ENCODE results near the gene USP35.

The USP35 gene

DNA sequence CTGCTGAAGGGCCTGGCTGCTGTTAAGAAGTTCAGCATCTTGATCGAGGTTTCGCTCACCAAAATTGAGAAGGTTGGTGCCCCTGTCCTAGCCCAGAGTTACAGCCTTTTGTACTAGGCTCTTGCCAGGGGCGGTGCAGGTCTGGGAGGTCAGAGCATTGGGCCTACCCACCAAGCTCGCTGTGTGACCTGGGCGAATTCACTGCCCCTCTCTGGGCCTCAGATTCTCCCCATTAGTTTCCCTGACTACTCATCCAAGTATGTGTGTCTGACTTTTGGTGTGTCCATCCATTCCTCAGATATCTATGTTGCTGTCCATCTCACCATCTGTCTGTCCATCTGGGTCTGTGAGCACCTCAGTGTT, 10.9 kb downstream of the USP35 start:
- DNase-seq: no peak

DNA sequence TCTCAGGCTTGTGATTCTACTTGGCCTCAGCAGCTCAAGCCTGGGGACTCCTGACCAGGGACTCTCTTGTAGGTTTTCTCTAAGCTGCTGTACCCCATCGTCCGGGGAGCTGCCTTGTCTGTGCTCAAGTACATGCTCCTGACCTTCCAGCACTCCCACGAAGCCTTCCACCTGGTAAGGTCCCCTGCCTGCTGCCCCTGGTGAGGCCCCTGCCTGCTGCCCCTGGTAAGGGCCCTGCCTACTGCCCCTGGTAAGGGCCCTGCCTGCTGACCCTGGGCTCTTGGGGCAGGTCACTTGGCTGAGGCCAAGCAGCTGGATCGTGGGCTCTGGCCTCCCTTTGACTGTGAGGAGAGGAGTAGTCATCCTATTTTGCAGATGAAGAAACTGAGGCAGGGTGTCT, 11.3 kb downstream of the USP35 start:
- DNase-seq: no peak

DNA sequence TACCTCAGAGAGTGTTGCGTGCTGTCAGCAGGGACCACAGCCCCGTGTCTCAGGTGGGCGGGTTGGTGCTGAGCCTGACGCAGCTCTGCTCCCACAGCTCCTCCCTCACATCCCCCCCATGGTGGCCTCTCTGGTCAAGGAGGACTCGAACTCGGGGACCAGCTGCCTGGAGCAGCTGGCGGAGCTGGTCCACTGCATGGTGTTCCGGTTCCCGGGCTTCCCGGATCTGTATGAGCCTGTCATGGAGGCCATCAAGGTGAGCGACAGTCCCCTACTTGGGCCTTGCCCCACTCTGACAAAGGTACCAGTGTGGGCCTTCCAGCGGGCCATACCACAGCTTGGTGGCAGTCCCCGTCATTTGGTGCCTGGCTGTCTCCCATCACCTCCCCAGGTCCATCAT, 11.8 kb downstream of the USP35 start:
- DNase-seq: no peak

DNA sequence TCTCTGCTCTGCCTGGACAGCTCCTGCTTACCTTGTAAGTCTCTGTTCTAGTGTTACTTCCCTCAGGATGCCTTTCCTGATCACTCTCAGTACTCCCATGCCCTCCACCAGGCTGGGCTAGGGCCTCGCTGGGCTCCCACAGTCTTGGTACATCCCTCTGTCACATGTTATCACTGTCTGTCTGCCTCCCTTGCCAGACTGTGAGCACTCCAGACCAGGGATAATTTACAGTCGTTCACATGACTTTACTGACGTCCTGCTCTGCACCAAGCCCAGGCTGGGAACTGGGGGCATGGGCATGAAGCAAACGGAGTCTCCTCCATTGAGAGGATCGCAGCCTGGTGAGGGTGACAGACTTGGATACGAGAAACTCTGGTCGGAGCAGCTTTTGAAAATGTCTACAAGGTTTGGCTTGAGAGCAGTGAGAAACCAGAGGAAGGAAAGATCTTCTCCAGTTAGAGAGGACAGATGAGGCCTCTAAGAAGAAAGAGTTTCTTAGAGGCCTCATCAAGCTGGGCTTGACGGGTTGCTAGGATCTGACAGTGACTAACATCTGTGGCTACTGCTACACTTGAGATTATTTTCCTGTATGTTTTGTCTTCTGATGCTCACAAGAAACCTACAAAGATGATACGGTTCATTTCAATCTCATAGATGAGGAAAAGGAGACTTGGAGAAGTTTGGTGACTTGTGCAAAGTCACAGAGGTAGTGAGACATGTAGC, 12.5 kb downstream of the USP35 start:
- no peak for DNase-seq

DNA sequence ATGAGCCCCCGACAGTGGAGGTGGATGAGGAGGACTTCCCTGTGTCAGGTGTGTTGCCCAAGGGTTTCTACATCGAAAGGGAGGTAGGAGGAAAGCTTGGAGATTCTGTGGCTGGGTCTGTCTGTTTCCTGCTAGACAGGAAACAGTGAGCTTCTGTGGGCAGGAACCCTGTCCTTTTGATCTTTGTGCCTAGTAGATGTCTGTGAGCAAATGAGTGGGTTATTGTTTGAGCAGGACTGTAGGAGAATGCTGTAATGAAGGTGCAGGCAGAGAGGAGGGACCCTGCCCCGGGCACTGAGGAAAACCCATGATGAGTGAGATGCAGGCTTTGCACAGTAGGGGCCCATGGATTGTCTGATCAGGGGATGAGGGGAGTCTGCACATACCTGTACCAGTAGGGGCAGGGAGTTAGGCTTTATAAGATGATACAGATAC, 14.0 kb downstream of the USP35 start:
- DNase-seq: peak; percentile 49 to 50

- no peak for DNase-seq
These were observed 14.5 kb downstream of the USP35 start for GRCh38 chr11:78203184-78203583.

- no peak for DNase-seq
These were observed 16.5 kb downstream of the USP35 start for GRCh38 chr11:78205256-78205655.

DNA sequence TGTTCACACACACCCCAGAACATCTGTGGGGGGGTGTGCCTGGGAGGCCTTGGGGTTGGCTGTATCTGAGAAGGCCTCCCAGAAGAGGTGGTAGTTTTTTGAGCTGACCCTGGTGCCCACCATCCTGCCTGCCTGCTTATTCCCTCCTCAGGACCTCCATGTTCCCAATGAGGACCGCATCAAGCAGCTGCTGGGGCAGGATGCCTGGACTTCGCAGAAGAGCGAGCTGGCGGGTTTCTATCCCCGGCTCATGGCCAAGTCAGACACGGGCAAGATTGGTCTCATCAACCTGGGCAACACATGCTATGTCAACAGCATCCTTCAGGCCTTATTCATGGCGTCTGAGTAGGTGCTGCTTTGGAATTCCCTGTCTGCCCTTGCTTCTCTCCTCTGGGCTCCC, 17.0 kb downstream of the USP35 start:
- DNase-seq: no peak

DNA sequence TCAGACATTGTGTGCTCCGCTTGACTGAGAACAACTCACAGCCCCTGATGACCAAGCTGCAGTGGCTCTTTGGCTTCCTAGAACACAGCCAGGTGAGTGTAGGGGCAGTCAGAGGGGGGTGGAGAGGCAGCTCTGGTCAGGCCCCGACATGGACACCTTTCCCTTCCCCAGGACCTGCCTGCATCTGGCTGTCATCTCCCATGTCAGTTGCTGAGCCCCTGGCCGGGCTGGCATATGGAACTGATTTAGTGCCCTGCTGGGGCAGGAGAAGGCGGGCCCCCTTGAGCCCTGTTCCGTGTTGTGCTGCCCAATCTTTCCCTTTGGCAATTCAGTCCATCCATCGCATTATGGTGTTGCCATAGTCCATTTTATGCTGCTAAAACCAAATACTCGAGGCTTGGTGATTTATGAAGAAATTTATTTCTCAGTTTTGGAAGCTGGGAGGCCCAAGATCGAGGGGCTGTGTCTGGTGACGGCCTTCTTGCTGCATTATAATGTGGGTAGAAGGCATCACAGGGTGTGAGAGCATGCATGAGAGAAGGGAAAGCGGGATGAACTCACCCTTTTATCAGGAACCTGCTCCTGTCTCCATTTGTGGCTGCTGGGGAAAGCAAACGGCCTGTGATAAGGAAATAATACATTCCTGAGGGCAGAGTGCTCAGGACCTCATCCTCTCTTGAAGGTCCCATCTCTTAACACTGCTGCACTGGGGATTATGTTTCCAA, 19.0 kb downstream of the USP35 start:
- DNase-seq: no peak

DNA sequence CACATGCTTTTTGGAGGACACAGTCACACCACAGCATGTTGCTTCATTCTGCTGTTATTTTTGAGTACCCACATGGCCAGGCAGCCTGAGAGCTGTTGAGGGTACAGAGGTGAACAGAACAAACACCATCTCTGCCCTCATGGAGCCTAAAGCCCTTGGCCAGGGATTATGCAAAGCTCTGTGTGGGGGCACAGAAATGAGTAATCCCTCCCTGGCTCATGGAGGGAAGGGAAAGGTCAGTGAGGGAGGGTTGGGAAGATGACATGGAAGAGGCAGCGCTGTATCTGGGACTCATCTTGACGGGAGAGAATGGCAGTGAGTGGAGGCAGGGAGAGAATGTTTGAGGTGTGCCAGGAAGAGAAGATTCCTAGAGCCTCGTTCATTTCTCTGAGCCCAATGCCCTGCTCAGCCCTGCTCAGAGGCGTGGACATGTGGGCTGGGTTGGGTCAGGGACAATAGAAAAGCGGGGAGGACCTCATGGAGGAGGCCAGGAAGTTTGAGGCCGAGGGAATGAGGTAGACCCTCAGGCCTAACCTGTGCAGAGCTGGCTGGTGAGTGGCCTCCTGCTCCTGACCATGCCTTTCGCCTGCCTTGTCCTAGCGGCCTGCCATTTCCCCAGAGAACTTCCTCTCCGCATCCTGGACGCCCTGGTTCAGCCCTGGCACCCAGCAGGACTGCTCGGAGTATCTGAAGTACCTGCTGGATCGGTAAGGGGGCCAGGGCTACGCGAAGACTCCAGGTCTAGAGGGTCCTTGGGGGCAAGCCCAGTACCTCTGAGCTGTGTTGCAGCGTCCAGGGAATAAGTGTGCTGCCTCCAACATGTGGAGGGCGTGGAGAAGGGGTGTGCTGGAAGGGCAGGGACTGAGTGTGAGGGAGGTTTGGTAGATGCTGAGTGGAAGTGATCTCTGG, 19.8 kb downstream of the USP35 start:
- no peak for DNase-seq

- no peak for DNase-seq
These were observed 20.8 kb downstream of the USP35 start for GRCh38 chr11:78209478-78209877.

DNA sequence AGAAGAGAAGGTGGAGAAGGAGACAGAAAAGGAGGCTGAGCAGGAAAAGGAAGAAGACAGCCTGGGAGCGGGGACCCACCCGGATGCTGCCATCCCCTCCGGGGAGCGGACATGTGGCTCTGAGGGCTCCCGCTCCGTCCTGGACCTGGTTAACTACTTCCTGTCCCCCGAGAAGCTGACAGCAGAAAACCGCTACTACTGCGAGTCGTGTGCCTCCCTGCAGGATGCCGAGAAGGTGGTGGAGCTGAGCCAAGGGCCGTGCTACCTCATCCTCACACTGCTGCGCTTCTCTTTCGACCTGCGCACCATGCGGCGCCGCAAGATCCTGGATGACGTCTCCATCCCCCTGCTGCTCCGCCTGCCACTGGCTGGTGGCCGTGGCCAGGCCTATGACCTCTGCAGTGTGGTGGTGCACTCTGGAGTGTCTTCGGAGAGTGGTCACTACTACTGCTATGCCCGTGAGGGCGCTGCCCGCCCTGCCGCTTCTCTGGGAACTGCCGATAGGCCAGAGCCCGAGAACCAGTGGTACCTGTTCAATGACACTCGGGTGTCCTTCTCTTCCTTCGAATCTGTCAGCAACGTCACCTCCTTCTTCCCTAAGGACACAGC, 21.4 kb downstream of the USP35 start:
- no peak for DNase-seq

- DNase-seq: no peak
These were observed 22.8 kb downstream of the USP35 start for GRCh38 chr11:78211565-78211964.

DNA sequence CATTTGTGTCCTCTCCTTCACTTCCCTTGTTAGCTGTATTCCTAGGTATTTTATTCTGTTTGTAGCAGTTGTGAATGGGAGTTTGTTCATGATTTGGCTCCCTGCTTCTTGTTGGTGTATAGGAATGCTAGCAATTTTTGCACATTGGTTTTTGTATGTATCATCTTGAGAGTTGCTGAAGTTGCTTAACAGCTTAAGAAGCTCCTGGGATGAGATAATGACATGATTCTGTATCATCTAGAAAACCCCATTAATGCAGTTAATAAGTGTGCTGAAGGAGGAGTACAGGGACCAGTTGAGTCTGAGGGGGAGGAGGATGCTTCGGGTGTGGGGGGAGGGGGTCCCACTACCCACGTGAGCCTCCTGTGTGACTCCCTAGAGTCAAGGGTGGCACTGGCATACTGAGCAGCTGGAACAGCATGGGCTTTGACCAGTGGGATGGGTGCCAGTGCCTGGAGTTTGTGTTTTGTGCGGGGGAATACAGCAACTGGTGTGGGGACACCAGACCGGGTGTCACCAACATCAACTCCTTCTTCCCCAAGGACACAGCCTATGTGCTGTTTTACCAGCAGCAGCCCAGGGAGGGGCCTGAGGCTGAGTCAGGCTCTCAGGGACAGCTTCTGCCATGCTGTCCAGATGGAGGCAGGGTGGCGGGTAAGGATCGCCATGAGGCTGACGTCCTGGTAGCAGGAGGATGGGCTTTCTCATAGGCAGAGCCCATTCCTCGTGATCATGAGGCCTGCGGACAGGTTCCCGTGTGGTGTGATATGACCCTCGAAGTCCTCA, 24.1 kb downstream of the USP35 start:
- no peak for DNase-seq

DNA sequence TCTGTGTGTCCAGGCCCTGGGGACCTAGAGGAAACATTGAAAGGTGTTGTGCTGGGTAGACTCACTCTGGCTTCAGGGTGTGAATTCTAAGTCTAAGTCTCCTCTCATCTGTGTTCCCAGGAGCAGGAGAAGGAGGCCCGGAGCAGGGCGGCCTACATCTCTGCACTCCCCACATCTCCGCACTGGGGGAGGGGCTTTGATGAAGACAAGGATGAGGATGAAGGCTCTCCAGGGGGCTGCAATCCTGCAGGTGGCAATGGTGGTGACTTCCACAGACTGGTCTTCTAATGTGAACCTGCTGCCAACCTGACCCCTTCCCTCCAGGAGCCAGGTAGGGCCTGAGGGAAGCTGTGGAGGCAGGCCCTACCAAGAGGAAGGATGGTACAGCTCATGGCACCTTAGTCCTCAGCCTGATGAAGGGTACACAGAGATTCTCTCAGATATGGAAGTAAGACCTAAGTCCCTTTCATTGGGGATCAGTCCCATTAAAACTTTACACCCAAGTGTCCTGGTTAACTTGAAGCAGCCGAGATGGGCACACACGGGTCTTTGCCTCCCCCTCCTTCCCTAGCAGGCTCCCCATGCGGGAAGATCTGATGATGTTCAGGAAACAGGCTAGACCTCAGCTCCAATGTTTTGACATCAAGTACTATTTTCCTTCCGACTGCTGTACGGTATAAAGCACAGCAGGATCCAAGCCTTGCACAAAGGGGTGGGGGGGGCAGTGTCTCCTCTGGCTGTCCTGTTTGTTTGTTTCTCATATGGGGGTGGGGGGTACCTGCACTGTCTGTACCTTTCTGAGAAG, 25.0 kb downstream of the USP35 start:
- DNase-seq: no peak

GRCh38 chr11:78214331-78215194, 25.8 kb downstream of the USP35 start:
- DNase-seq: no peak

- no peak for DNase-seq
These were observed 27.3 kb downstream of the USP35 start for GRCh38 chr11:78216021-78216420.

DNA sequence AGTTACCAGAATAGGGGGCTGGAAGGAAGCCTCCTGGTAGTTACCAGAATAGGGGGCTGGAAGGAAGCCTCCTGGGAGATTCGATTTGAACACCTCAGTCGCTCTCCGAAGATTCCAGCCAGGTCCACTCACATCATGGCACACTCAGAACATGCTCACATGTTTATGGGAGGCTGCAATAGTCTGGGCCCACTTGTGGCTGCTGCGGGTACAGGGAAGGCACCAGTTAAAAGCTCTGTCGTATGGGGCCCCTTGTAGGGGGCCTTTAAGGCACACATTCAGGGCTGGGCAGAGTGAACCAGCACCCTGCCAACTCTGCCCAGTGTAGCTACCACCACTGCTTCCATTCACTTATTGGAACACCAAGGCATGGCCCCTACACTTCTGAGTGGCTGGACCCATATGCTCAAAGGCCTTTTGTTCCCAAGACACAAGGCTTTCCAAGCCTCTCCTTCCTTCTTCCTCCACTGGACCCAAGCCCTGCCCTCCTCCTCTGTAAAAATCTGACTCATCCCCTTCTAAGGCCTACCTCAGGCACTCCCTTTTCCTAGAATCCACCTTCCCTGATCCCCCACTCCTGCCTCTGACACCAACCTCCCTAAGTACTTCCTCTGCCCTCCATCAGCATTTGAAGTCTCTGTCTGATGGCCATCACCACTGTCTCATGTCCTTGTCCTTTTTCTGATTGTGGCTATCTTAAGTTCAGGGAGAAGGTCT, 28.0 kb downstream of the USP35 start:
- DNase-seq: no peak

DNA sequence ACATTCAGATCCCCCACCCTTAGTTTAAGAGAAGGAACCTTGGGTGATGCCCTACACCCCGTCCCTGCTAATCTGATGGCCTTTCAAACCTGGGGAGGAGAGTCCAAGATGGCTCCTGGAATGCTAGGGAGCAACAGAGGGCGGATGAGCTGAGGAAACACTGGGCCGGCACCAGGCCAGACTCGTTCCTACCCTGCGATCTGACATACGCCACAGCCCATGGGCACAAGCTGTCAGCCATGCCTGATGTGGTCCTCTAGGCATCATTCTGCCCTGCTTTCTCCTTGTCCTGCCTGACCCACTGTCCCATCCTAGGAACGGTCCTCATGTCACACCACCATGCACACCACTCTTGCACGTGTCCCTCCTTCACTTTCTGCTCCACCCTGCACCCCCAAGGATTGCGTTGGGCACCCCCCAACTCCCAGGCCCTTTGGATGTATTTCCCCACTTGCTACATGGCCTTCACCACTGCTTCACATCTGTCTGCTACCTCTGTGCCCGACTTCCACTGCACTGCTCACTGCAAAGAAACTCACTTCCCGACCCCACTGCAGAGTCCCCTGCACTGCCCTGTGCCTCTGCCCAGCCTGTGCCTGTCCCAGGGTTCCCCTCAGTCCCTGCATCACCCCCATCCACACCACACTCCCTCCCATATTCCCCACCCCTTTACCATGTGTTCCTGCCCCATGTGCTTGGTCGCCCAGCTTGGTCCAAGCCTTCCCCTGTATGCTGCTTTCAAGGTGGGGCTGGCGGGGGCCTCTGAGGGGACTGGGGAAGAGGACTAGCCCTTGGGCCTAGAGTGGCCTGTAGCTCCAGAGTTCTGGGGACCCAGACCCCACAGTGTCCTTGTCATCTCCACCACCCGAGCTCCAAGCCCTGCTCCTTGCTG, 29.2 kb downstream of the USP35 start:
- DNase-seq: no peak

Measured in AML-193 (cell line).